GM20000 (cell line): Measurements from ENCODE around the gene CLCN2.

Source experiments
- DNase-seq: peaks from one replicate; pipeline ENCODE4 v3.0.0; 2012; ENCODE audit warnings: low spot score
- TF ChIP-seq, protein P1 (sequence below): IDR thresholded peaks from 2 replicates; pipeline ENCODE4 v1.5.1; 2012; ENCODE audit warnings: mild to moderate bottlenecking, control low read depth; ENCODE audit errors: extremely low read depth, missing control alignments

Gene CLCN2

GRCh38 chr3:184389935-184390528, 28.6 kb upstream of the CLCN2 start:
- DNase-seq, result no peak
- TF ChIP-seq, protein P1, sequence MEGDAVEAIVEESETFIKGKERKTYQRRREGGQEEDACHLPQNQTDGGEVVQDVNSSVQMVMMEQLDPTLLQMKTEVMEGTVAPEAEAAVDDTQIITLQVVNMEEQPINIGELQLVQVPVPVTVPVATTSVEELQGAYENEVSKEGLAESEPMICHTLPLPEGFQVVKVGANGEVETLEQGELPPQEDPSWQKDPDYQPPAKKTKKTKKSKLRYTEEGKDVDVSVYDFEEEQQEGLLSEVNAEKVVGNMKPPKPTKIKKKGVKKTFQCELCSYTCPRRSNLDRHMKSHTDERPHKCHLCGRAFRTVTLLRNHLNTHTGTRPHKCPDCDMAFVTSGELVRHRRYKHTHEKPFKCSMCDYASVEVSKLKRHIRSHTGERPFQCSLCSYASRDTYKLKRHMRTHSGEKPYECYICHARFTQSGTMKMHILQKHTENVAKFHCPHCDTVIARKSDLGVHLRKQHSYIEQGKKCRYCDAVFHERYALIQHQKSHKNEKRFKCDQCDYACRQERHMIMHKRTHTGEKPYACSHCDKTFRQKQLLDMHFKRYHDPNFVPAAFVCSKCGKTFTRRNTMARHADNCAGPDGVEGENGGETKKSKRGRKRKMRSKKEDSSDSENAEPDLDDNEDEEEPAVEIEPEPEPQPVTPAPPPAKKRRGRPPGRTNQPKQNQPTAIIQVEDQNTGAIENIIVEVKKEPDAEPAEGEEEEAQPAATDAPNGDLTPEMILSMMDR, result no peak

GRCh38 chr3:184389384-184389783, 28.0 kb upstream of the CLCN2 start:
- DNase-seq, result no peak
- TF ChIP-seq, protein P1, result no peak

GRCh38 chr3:184388936-184389230, 27.5 kb upstream of the CLCN2 start:
- DNase-seq, result no peak
- TF ChIP-seq, protein P1, result no peak

GRCh38 chr3:184388164-184388935, 26.9 kb upstream of the CLCN2 start:
- TF ChIP-seq, protein P1, result no peak
- DNase-seq, result no peak

- DNase-seq, result no peak
- TF ChIP-seq, protein P1, result no peak
These were observed 25.8 kb upstream of the CLCN2 start for GRCh38 chr3:184387174-184387714.

- no peak for DNase-seq
- TF ChIP-seq, protein P1, result no peak
These were observed 24.8 kb upstream of the CLCN2 start for GRCh38 chr3:184386047-184386806.
